SJCRH30 (cell line): ENCODE data around the gene HSPH1. TPM values are rescaled to one million over a fixed set of nuclear protein-coding genes. Genes with fewer than 3 reads are reported as not detected.

Experiments used
- total RNA-seq: library from RNA; depleted of rRNA; stranded (reverse); fragments of >200 nt; shearing (Covaris generic); gene quantifications from 2 replicates; pipeline ENCODE4 v1.2.3, GENCODE V29; 2014; rRNA removed

The HSPH1 gene
- total RNA-seq, 1 experiment from 2014 or later, result 171 TPM

Other genes starting within 250 kb of the HSPH1 start
- gene TEX26, start 229.2 kb downstream of the HSPH1 start, total RNA-seq, result not detected in 2 replicates
- gene B3GLCT, start 38.1 kb upstream of the HSPH1 start, total RNA-seq, result 10.3 and 12.2 TPM in 2 replicates